Measurements from ENCODE around the gene NTN1. TPM values are rescaled to one million over a fixed set of nuclear protein-coding genes. Genes with fewer than 3 reads are reported as not detected.

Gene NTN1
- total and polyA plus RNA-seq, 2 of the 13 experiments (the other 11 are each of a cell fraction or from before 2014, with no cell fraction given) = 0.04 to 0.05 TPM

GRCh38 chr17:9273428-9274391 lies 252.4 kb downstream of the NTN1 start:
- Histone ChIP-seq H3K27me3 (ENCODE audit: control insufficient read depth in 1 of 2, insufficient read depth in 2 of 2, low read length in 2 of 2) (no peaks in the 10 kb centered on the region), H3K36me3 (replicated peaks in 1 of 2; ENCODE audit: control insufficient read depth in 1 of 2, insufficient read depth in 2 of 2, low read length in 2 of 2) (no peaks in the 10 kb centered on the region), H3K4me3 (replicated peaks in 1 of 3; ENCODE audit: insufficient read depth in 1 of 3, low read depth in 2 of 3, low read length in 3 of 3) (no peak overlapping the region), H3K9me3 (ENCODE audit: low read length) (no peaks in the 10 kb centered on the region), H4K20me1 (ENCODE audit: insufficient read depth, low read length) (no peaks in the 10 kb centered on the region), H3K79me2 (ENCODE audit: insufficient read depth, low read length) (no peaks in the 10 kb centered on the region), H3K4me2 (ENCODE audit: low read depth, low read length) (no peak overlapping the region), H3K27ac (ENCODE audit: extremely low read length, insufficient read depth, low read length) (no peak overlapping the region), H3K9ac (ENCODE audit: insufficient read depth, low read depth, low read length) (no peak overlapping the region), H3K4me1 (ENCODE audit: insufficient read depth, low read length) (no peaks in the 10 kb centered on the region), H2AFZ (ENCODE audit: low read length) (no peak overlapping the region)
- no TSS peak for BruUV-seq (replicated peaks)
- no peak for FAIRE-seq
- ChIA-PET POLR2A (no interaction called here), CTCF (ENCODE audit: low intra/inter-chr PET ratio, low total read pairs) (no interaction called here)
- WGBS (ENCODE audit: low lambda C conversion rate) = 90% methylated on average over 18 of the region's 21 CpGs
- in situ Hi-C loops (cut with HindIII; ENCODE audit: extremely low pct_ligation_motif_present, low pct_unique_long_range_greater_than_20kb) = no loop called here
- ATAC-seq = no peak
- intact Hi-C loops (cut with micrococcal nuclease; ENCODE audit: unreplicated experiment) = no loop called here
- no peak for DNase-seq (ENCODE audit: low spot score)
- TF ChIP-seq NR2F6 (IDR thresholded peaks at IDR 0.05) (no peak), NR2F6 (CRISPR knock-in tag; IDR thresholded peaks at IDR 0.05) (no peak), IKZF5 (CRISPR knock-in tag; IDR thresholded peaks at IDR 0.05) (no peak), ZNF318 (CRISPR knock-in tag; IDR thresholded peaks at IDR 0.05) (no peak), JUN (CRISPR knock-in tag; IDR thresholded peaks at IDR 0.05) (no peak), AHDC1 (CRISPR knock-in tag; IDR thresholded peaks at IDR 0.05; ENCODE audit: borderline replicate concordance) (no peak)

Measured in HepG2 (cell line).